GM18907 (cell line): Measurements from ENCODE around the gene SYK.

Experiments
- ATAC-seq: cut with Tn5 transposase; IDR thresholded peaks from one replicate; pipeline ENCODE4 v1.9.1; 2021; ENCODE audit warnings: mild to moderate bottlenecking, moderate library complexity; ENCODE audit not compliant: unreplicated experiment

Gene SYK

DNA sequence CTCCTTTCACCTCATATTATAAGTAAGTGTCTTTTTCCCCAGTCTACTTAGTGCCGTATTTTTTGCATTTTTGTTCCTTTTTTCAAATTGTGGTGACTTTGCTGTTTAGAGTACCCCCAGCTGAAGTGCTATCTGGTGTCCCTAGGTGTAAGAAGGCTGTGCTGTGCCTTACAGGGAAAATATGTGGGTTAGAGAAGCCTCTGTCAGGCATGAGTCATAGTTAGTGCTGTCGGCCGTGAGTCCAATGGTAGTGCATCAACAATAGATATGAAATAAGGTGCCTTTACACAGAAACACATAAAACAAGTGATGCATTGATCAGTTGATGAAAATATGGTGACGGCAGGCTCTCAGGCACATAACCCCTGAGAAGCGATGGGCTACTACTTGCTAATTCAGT, 20.1 kb downstream of the SYK start:
- ATAC-seq: no peak

DNA sequence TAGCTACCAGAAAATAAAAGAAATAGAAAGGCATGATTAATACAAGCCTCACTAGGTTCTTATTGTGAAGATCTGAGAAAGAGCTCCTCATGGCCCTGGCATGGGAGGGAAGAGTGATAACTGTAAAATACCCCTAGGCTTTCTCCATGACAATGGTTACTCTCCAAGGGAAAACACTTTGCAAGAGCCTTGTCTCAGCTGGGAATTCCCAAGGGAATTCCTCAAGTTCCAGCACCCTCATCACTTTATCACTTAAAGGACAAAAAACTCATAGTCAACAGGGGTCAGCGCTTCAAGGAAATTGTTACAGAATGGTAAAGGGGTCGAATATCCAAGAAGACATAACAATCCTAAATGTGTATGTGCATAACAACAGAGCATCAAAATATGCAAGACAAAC, 21.2 kb downstream of the SYK start:
- no peak for ATAC-seq

- ATAC-seq: no peak
These were observed 24.0 kb downstream of the SYK start for GRCh38 chr9:90825586-90825985.

- no peak for ATAC-seq
These were observed 24.9 kb downstream of the SYK start for GRCh38 chr9:90826326-90827020.

DNA sequence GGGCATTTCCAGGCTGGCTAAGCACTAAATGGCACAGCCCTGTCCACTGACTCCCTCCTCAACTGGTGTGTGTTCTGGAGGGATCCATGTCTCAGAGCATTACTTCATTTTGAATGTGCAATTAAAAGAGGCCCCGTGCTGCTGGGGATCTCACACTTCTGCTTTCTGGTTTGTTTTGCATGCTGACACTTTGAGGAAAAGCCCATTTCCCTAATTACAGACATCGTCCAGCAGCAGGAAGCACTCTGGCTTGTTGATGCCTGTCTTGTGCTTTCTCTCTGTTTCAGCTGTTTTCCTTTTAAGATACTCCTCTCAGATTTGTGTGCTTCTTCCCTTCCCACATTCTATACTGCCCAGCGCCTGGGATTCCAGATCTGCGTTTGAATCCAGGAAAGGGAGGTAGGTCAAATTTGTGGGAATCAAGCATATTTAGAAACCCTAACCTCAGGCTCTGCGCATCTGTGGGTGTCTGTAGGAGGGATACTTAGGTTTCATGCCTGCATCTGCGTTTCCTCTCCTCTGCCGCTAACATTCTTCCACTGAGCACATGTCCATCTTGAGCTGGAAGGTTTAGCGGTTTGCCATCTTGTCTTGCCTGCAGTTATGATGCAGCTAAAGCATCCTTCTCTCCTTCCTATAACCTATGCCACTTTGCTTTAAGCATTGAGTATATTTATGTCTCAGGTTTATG, 25.7 kb downstream of the SYK start:
- peak; percentile 51 for ATAC-seq

DNA sequence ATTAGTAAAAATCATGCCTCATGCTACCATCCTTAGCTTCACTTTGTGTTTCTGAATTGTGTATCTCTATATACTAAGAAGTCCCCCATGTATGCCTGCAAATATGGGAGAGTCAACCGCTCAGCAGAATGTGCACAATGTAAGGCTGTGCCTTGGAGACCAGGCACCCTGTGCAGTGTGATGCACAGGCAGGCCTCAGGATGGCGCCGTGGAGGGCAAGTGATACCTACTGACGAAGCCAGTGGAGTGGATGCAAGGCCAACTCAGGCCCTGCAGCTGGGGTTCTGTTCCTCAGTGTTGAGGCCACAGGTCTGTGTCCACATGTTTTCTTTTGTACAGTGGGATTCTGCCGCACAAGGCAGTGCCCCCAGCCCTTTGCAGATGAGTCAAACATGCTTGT, 28.4 kb downstream of the SYK start:
- ATAC-seq: no peak

GRCh38 chr9:90830977-90831376, 29.4 kb downstream of the SYK start:
- ATAC-seq: peak; percentile 49

- ATAC-seq: no peak
These were observed 30.6 kb downstream of the SYK start for GRCh38 chr9:90832261-90832660.

DNA sequence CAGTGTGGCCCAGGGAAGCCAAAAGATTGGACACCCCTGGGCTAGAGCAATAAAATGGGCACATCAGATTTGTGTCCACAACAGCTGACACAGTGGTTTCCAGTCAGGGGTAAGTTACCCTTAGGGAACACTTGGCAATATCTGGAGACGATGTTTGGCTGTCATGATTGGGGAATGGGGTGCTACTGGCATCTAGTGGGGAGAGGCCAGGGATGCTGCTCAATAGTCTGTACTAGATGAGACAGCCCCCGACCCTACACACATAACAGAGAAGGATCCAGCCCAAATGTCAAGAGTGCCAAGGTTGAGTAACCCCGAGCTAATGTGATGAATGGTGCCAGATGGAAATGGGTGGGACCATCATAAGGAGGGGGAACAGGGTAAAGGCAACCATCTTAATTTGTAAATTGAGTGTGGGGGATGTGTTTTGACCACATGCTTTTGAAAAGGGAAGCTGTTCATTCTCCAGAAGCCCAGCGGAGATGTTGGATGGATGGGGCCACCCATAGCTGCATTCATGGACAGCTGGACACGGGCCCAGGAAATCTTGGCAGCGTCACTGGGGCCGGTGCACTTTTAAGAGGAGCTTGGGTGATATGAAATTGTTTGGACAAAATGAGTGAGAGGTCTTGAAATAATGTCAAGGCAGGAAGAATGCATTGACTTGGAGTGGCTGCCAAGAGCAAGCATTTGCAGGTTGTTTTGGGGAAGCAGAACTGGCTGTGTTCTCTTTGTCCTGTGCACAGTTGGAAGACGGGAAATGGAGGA, 33.4 kb downstream of the SYK start:
- ATAC-seq: no peak

DNA sequence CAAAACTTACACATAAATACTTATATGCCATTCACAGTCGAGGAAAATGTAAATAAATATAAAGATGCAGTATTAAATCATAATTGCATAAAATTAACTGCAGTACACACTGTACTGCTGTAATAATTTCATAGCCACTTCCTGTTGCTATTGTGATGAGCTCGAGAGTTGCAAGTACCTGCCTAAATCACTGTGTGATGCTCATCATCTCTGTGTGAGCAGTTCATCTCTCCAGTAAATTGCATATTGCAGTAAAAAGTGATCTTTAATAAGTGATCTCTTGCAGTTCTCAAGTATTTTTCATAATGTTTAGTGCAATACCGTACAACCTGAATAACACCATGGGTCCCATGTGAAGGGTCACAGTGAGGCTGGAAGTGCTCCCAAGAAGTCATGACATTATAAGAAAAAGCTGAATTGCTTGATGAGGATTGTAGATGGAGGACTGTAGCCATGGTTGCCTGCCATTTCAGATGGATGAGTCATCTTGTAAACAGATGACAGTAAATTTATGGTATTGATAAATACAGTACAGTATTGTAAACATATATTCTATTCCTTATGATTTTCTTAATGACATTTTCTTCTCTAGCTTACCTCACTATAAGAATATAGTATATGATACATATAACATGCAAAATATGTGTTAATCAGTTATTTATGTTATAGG, 34.9 kb downstream of the SYK start:
- no peak for ATAC-seq

DNA sequence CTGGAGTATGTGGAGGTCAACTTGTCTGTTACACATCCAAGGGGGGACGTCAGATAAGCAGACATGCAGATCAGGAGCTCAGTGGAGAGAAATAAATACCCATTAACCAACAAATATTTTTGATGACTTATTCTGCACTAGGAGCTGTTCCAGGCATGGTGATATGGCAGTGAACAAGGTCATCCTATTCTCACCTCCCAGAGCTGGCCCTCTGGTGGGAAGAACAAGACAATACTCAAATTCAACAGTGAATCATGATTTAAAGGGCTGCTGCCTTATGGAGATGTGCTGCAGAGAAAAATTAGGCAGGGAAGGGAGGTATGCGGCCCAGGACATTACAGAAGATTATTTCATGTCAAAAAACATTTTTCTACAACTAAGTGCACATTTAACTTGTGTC, 36.5 kb downstream of the SYK start:
- no peak for ATAC-seq

- ATAC-seq: no peak
These were observed 37.0 kb downstream of the SYK start for GRCh38 chr9:90838581-90839154.

GRCh38 chr9:90839183-90839728, 37.6 kb downstream of the SYK start:
- ATAC-seq: peak; percentile 65

GRCh38 chr9:90840696-90841095, 39.1 kb downstream of the SYK start:
- ATAC-seq: no peak

GRCh38 chr9:90841213-90841612, 39.6 kb downstream of the SYK start:
- no peak for ATAC-seq

DNA sequence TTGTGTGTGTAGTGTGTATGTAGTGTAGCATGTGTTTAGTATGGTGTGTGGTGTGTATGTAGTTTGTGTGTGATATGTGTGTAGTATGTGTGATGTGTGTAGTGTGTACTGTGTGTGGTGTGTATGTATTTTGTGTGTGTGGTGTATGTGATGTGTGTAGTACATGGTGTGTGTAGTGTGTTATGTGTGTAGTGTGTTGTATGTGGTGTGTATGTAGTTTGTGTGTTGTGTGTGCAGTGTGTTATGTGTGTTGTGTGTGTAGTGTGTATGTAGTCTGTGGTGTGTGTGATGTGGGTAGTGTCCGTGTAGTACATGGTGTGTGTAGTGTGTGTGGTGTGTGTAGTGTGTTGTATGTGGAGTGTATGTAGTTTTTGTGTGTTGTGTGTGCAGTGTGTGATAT, 40.0 kb downstream of the SYK start:
- ATAC-seq: no peak

- no peak for ATAC-seq
These were observed 40.7 kb downstream of the SYK start for GRCh38 chr9:90842176-90842777.

GRCh38 chr9:90842996-90843395, 41.4 kb downstream of the SYK start:
- no peak for ATAC-seq

- ATAC-seq: no peak
These were observed 41.9 kb downstream of the SYK start for GRCh38 chr9:90843525-90843924.

DNA sequence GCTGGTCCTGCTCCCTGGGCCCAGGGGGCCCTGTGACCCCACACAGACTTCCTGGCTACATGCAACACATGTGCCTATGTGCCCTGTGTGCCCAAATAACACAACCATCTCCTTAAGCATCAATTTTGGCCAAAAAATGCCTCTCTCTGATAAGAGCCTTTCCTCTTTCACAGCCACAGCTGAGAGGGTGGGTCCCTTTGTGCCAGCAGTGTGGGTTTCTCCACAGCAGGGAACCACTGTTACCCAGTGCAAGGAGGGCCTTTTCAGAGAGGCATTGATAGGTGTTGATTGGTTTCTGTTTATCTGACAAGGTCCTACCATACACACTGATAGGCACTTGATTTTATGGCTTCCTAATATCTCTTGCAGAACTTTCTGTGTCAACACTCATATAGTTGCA, 42.7 kb downstream of the SYK start:
- ATAC-seq: no peak
